ENCODE measurements around the gene DVL1. TPM values are rescaled to one million over a fixed set of nuclear protein-coding genes. Genes with fewer than 3 reads are reported as not detected.

The DVL1 gene
- total RNA-seq, 3 donors from 2014 or later (not counting 1 experiment from before 2014, with no cell fraction given), result 33.8 to 41.9 (median 35.6) TPM

DNA sequence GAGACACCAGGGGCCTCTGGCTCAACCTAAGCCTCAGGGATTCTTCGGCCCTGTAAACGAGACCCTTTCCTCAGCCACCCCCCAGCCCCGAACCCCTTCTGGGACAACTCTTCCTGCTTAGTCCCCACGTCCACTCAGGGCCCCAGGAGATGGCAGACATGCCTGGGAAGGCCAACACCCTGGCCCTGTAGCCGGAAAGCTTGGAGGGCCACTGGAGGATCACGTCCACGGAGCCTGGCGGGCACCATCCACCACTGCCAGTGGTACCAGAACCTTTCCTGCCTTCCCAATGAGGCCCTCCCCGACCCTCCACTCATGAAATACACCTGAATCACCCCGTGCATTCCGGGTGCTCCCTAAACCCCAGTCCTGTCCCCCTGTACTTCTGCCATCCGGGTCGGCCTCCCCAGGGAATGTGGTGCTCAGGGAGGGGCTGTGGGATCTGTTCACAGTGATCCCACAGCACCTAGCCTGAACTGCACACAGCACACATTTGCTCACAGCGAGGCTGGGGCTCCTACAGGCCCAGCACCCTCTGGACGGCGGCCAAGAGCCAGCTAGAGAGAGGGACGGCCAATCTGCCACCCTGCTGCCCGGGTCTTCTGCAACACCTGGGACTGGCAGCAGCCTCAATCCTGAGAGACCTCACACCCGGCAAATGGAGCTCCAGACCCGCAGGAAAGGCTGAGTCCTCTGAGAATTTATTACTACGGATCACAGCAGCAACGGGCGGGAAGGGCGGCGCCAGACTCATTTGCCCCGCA, 24.0 kb upstream of the DVL1 start:
- TF ChIP-seq, protein P1, sequence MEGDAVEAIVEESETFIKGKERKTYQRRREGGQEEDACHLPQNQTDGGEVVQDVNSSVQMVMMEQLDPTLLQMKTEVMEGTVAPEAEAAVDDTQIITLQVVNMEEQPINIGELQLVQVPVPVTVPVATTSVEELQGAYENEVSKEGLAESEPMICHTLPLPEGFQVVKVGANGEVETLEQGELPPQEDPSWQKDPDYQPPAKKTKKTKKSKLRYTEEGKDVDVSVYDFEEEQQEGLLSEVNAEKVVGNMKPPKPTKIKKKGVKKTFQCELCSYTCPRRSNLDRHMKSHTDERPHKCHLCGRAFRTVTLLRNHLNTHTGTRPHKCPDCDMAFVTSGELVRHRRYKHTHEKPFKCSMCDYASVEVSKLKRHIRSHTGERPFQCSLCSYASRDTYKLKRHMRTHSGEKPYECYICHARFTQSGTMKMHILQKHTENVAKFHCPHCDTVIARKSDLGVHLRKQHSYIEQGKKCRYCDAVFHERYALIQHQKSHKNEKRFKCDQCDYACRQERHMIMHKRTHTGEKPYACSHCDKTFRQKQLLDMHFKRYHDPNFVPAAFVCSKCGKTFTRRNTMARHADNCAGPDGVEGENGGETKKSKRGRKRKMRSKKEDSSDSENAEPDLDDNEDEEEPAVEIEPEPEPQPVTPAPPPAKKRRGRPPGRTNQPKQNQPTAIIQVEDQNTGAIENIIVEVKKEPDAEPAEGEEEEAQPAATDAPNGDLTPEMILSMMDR (IDR thresholded peaks at IDR 0.05), result no peak
- Histone ChIP-seq H3K27me3 (ENCODE audit: control insufficient read depth, insufficient read depth, low read length) (no peaks in the 10 kb centered on the region), H3K36me3 (ENCODE audit: control insufficient read depth, insufficient read depth, low read length) (peaks cover 9% of the 10 kb centered on the region), H3K4me1 (ENCODE audit: control insufficient read depth, insufficient read depth, low read length) (peaks cover 49% of the 10 kb centered on the region), H3K4me3 (ENCODE audit: low read length) (no peak overlapping the region), H3K27ac (ENCODE audit: low read length) (no peak overlapping the region), H3K9me3 (ENCODE audit: control insufficient read depth, insufficient read depth, low read length) (no peaks in the 10 kb centered on the region)
- DNase-seq, result no peak
- H3K9me3 Mint-ChIP-seq, result no peaks in the 10 kb centered on the region
- H3K27me3 Mint-ChIP-seq (ENCODE audit: low read depth in 2 of 2), result no peaks in the 10 kb centered on the region
- WGBS (ENCODE audit: insufficient coverage), result 92% methylated on average over 26 of the region's 26 CpGs
- no peaks in the 10 kb centered on the region for H3K36me3 Mint-ChIP-seq
- intact Hi-C loops (cut with micrococcal nuclease), result no loop called here
- peak overlapping the region; percentile 57 for H3K4me3 Mint-ChIP-seq
- H3K4me1 Mint-ChIP-seq, result peaks cover 10 to 27% of the 10 kb centered on the region in 2 donors
- H3K27ac Mint-ChIP-seq, result peak overlapping the region; percentile 38 to 60
- no peak for ATAC-seq

DNA sequence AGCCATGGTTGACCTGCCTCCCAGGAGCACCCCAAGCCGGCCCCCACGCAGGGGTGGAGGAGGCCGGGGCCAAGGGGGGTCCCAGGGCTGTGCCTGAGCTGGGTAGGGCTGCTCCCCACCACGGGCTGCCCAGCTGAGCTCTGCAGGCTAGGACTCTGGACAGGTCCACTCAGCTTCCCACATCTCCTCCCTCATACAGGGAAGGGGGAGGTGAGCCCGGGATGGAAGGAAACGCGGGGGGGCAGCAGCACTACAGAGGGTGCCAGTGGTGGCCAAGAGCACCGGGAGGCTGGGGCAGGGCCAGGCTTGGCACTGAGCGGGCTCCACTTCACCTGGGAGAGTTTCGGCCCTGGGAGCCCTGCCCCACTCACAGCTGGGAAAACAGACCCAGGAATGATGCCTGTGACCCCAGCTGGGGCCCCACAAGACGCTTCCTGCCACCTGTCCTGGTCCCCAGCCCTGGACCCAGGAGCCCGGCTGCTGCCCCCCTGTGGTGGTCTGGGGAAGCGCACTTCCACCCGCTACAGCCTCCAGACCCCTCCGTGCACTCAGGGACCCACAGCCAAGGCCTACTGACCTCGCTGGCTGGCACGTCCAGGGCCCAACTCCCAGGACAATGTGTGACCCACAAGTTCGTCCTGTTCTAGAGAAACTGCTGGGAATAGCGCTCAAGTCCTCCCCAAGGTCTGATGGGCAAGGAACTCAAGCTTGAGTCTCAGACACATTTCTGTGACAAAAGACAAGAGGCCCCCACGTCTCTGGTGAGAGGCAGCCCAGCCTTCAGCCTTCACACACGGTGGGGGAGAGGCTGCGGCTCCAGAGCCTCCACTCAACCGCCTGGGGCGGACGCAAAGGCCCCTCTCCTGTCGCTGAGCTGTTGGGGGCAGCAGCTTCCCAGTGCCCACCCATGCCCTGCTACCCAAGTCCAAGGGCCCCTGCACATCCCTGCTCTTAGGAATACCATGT, 22.8 kb upstream of the DVL1 start:
- WGBS (ENCODE audit: insufficient coverage), result 30% methylated on average over 26 of the region's 26 CpGs
- H3K36me3 Mint-ChIP-seq, result no peaks in the 10 kb centered on the region
- H3K4me1 Mint-ChIP-seq, result peaks cover 10 to 27% of the 10 kb centered on the region in 2 donors
- Histone ChIP-seq H3K27me3 (ENCODE audit: control insufficient read depth, insufficient read depth, low read length) (no peaks in the 10 kb centered on the region), H3K27ac (ENCODE audit: low read length) (peak overlapping the region; percentile 65), H3K9me3 (ENCODE audit: control insufficient read depth, insufficient read depth, low read length) (no peaks in the 10 kb centered on the region), H3K36me3 (ENCODE audit: control insufficient read depth, insufficient read depth, low read length) (peaks cover 9% of the 10 kb centered on the region), H3K4me3 (ENCODE audit: low read length) (no peak overlapping the region), H3K4me1 (ENCODE audit: control insufficient read depth, insufficient read depth, low read length) (peaks cover 49% of the 10 kb centered on the region)
- DNase-seq (peak; percentile 76 to 84), ATAC-seq (peak; percentile 34 to 62 (median 40))
- intact Hi-C loops (cut with micrococcal nuclease), result no loop called here
- TF ChIP-seq, protein P1 (IDR thresholded peaks at IDR 0.05), result peak; percentile 83
- H3K27ac Mint-ChIP-seq, result peak overlapping the region; percentile 38 to 79
- H3K4me3 Mint-ChIP-seq, result peak overlapping the region; percentile 67
- no peaks in the 10 kb centered on the region for H3K27me3 Mint-ChIP-seq (ENCODE audit: low read depth in 2 of 2)
- no peaks in the 10 kb centered on the region for H3K9me3 Mint-ChIP-seq

DNA sequence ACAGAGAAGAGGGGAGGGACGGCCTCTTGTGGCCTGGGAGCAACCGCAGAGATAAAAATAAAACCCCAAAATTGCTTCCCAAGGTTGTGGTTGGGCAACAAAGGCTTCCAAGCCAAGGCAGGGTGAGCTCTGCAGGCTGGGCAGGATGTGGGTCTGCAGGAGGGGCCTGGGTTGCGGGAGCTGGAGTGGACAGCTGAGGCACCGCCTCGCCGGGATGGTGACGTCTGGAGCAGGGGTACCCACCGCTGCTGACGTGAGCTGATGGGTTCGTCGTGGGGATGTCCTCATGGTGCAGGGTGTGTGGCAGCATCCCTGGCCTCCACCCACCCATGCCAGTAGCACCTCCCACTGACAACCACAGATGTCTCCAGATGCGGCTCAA, 22.1 kb upstream of the DVL1 start:
- H3K27me3 Mint-ChIP-seq (ENCODE audit: low read depth in 2 of 2), result no peaks in the 10 kb centered on the region
- H3K36me3 Mint-ChIP-seq, result no peaks in the 10 kb centered on the region
- Histone ChIP-seq H3K27ac (ENCODE audit: low read length) (peak overlapping the region; percentile 65), H3K27me3 (ENCODE audit: control insufficient read depth, insufficient read depth, low read length) (no peaks in the 10 kb centered on the region), H3K9me3 (ENCODE audit: control insufficient read depth, insufficient read depth, low read length) (no peaks in the 10 kb centered on the region), H3K36me3 (ENCODE audit: control insufficient read depth, insufficient read depth, low read length) (peaks cover 9% of the 10 kb centered on the region), H3K4me1 (ENCODE audit: control insufficient read depth, insufficient read depth, low read length) (peaks cover 49% of the 10 kb centered on the region), H3K4me3 (ENCODE audit: low read length) (no peak overlapping the region)
- intact Hi-C loops (cut with micrococcal nuclease), result no loop called here
- H3K9me3 Mint-ChIP-seq, result no peaks in the 10 kb centered on the region
- peak overlapping the region in 1 of 2 donors; percentile 79 for H3K27ac Mint-ChIP-seq
- peak overlapping the region; percentile 32 for H3K4me3 Mint-ChIP-seq
- ATAC-seq (peak; percentile 54 to 72 (median 59)), DNase-seq (peak; percentile 64 to 93)
- TF ChIP-seq, protein P1 (IDR thresholded peaks at IDR 0.05), result no peak
- 7% methylated on average over 12 of the region's 12 CpGs for WGBS (ENCODE audit: insufficient coverage)
- H3K4me1 Mint-ChIP-seq, result peaks cover 10 to 27% of the 10 kb centered on the region in 2 donors

Data from natural killer cell (primary cell).